Transverse colon (tissue), 4 donors: ENCODE results near the gene FLACC1. TPM values are rescaled to one million over a fixed set of nuclear protein-coding genes. Genes with fewer than 3 reads are reported as not detected.

Source experiments
- DNase-seq: peaks from one replicate; pipeline ENCODE4 v3.0.0-alpha.2; 2019
- H3K27ac ChIP-seq, 4 donors: fragments of 200-600 bp; sonication (generic); 2 replicates each; pipeline ENCODE4 v1.5.1; 2016 to 2018; ENCODE audit warnings: inconsistent platforms in 4 of 4
- H3K27me3 ChIP-seq: fragments of 200-600 bp; sonication (generic); 2 replicates; pipeline ENCODE4 v1.5.1; 2017; ENCODE audit warnings: inconsistent platforms
- H3K36me3 ChIP-seq, 4 donors: fragments of 200-600 bp; sonication (generic); 2 replicates each; pipeline ENCODE4 v1.5.1; 2017 to 2019; ENCODE audit warnings: inconsistent platforms in 4 of 4
- H3K4me1 ChIP-seq, 4 donors: fragments of 200-600 bp; sonication (generic); 2 replicates each; pipeline ENCODE4 v1.5.1; 2017 to 2020; ENCODE audit warnings: inconsistent platforms in 4 of 4
- H3K4me3 ChIP-seq, 4 donors: fragments of 200-600 bp; sonication (generic); 1 replicate in 1 of 4; 2 replicates in 3 of 4; pipeline versions ENCODE4 v1.5.1 to v1.6.1; 2017 to 2019; ENCODE audit warnings: inconsistent platforms in 4 of 4
- H3K9me3 ChIP-seq, 2 donors: fragments of 200-600 bp; sonication (generic); 2 replicates each; pipeline ENCODE4 v1.5.1; 2017 to 2019; ENCODE audit warnings: inconsistent platforms in 2 of 2
- CTCF ChIP-seq, 5 experiments: fragments of 200-600 bp in 3 of 5; fragments of 450-650 bp in 2 of 5; sonication (generic) in 3 of 5; IDR thresholded peaks; 1 replicate in 2 of 5; 2 replicates in 3 of 5; pipeline ENCODE4 v1.5.1; 2016 to 2017; ENCODE audit warnings: antibody characterized with exemption in 5 of 5, inconsistent platforms in 3 of 5, mild to moderate bottlenecking in 2 of 5, moderate library complexity in 1 of 5
- EP300 ChIP-seq: sonication (generic); formaldehyde crosslinking; IDR thresholded peaks from one replicate; pipeline ENCODE4 v1.6.1; 2017; ENCODE audit warnings: antibody characterized with exemption, low read depth
- POLR2A ChIP-seq: fragments of 450-650 bp; IDR thresholded peaks from one replicate; pipeline ENCODE4 v1.6.1; 2016; ENCODE audit warnings: antibody characterized with exemption, mild to moderate bottlenecking, moderate library complexity
- POLR2AphosphoS5 ChIP-seq, 3 donors: sonication (generic); formaldehyde crosslinking; IDR thresholded peaks; one replicate each; pipeline ENCODE4 v1.6.1; 2016; ENCODE audit warnings: antibody characterized with exemption in 3 of 3
- WGBS, 2 donors: methylation state at CpG; one replicate each; pipeline ENCODE4 v1.1.5; 2018; ENCODE audit warnings: low coverage in 1 of 2; 5-methylcytosine and 5-hydroxymethylcytosine counted together
- in situ Hi-C, 4 donors: fragments of 200-750 bp; cut with MboI; loops; one replicate each; pipeline versions ENCODE4 v1.15.0 to v1.15.1; 2017; ENCODE audit warnings: low sequenced_read_pairs in 3 of 4, low pct_ligation_motif_present in 1 of 4, low pct_unique_long_range_greater_than_20kb in 1 of 4
- intact Hi-C: fragments of 100-400 bp; cut with DNase I; formaldehyde crosslinking; loops from one replicate; pipeline ENCODE4 v1.15.1; 2023; ENCODE audit warnings: low total_unique reads
- total RNA-seq, 4 donors: library from RNA; depleted of rRNA; stranded (reverse); fragments of >200 nt; gene quantifications; one replicate each; pipeline ENCODE4 v1.1.0, GENCODE V29; 2016

Gene FLACC1
- total RNA-seq, 4 donors from 2014 or later = 1.6 to 5.2 (median 4.3) TPM; not detected in 1

DNA sequence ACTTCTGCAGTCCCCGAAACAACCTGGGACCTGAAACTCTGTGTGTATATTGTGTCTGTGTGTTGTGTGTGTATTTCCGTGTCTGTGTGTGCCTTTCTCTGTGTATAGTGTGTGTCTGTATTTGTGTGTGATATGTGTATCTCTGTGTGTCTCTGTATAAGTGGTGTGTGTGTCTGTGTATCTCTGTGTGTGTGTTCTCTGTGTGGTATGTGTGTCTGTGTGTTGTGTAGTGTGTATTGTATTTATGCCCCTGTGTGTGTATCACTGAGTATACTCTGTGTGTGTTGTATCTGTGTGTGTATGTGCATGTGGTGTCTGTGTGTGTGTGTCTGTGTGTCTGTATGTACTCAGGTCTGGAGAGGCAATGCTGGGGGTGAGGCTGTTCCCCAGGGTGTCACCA lies 85.2 kb downstream of the FLACC1 start:
- no peaks in the 10 kb centered on the region for H3K4me1 ChIP-seq
- intact Hi-C loops = loop anchor here (10.0 kb wide), 1 partner anchor 203 kb away; no protein-coding TSS in a partner anchor
- H3K27me3 ChIP-seq = no peaks in the 10 kb centered on the region
- no peak for TF ChIP-seq POLR2A
- peaks cover 0 to 49% (median 21%) of the 10 kb centered on the region in 4 donors for H3K36me3 ChIP-seq
- no peak overlapping the region for H3K4me3 ChIP-seq
- DNase-seq = no peak
- H3K9me3 ChIP-seq = no peaks in the 10 kb centered on the region
- WGBS, 2 donors = 96 to 100% methylated on average over 1 to 2 of the region's 2 CpGs
- in situ Hi-C loops = no loop called here
- H3K27ac ChIP-seq = no peak overlapping the region

GRCh38 chr2:201270293-201271001 lies 86.7 kb downstream of the FLACC1 start:
- TF ChIP-seq CTCF (IDR thresholded peaks at IDR 0.05) = no peak
- H3K4me1 ChIP-seq = no peaks in the 10 kb centered on the region
- H3K27me3 ChIP-seq = no peaks in the 10 kb centered on the region
- no peak overlapping the region for H3K27ac ChIP-seq
- no peak overlapping the region for H3K4me3 ChIP-seq
- in situ Hi-C loops = no loop called here
- DNase-seq = no peak
- intact Hi-C loops = loop anchor here (10.0 kb wide), 1 partner anchor 204 kb away; no protein-coding TSS in a partner anchor
- H3K36me3 ChIP-seq = peaks cover 0 to 37% (median 15%) of the 10 kb centered on the region in 4 donors
- H3K9me3 ChIP-seq = no peaks in the 10 kb centered on the region
- WGBS, 2 donors = 85 to 89% methylated on average over 4 to 9 of the region's 9 CpGs

DNA sequence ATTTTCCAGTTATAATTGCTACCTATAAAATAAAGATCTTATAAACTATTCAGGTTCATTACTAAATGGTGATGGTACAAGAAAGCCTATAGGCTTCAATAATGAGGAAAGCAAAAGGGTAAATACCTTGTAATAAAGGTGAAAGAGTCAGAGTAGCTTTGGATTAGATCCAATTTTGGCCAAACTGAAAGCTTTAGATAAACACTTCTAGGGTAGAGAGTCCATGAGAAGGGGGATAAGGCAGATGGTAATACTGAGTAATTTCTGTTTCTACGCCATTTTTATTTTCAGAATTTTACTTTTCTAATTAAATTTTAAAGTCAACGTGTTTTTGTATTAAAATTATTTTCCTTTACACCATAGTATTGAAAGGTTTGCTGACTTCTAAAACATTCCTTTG lies 87.4 kb downstream of the FLACC1 start:
- peaks cover 0 to under 1% (median 0%) of the 10 kb centered on the region in 4 donors for H3K4me1 ChIP-seq

DNA sequence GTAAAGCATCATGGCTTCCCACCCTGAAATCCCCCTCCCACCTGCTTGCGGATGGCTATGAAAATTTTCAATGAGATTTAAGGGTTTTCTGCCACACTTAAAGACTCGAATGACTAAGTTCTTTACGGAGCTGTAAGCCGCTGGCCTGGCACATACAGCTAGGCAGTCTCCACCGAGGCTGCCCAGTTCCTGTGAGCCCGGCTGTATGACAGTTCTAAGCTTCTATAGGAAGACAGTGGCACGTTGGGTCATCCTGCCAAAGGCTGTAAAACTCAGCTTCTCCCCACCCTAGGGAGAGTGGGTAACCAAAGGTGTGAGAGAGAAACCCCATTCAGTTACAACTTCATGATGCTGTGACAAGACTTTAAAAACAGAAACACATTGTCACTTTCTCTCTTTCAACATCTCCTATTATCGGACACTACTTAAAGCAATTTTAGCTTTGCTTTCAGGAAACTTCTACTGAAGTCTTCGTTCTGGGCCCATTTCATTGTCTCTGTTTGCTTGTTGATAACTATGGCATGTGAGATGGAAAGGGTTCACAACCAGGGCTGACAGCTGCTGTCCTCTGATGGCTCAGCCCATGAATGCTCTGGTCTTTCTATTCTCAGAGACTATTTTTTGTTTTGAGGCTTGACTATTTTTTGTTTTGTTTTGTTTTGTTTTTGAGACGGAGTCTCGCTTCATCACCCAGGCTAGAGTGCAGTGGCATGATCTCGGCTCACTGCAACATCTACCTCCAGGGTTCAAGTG lies 89.7 kb downstream of the FLACC1 start:
- no peak for TF ChIP-seq POLR2A
- no peak for TF ChIP-seq EP300
- TF ChIP-seq CTCF (IDR thresholded peaks at IDR 0.05) = no peak
- no peak for TF ChIP-seq POLR2AphosphoS5 (IDR thresholded peaks at IDR 0.05)
- H3K9me3 ChIP-seq = no peaks in the 10 kb centered on the region
- H3K4me3 ChIP-seq = no peak overlapping the region
- peaks cover 0 to 20% (median 4%) of the 10 kb centered on the region in 4 donors for H3K36me3 ChIP-seq
- in situ Hi-C loops = no loop called here
- H3K27me3 ChIP-seq = no peaks in the 10 kb centered on the region
- intact Hi-C loops = no loop called here
- WGBS, 2 donors = 84 to 91% methylated on average over 6 to 12 of the region's 12 CpGs
- peaks cover 2 to 8% (median 3%) of the 10 kb centered on the region in 4 donors for H3K4me1 ChIP-seq
- H3K27ac ChIP-seq = no peak overlapping the region
- no peak for DNase-seq

More for the DNA sequence above, 87.4 kb downstream of the FLACC1 start:
- TF ChIP-seq POLR2AphosphoS5 (IDR thresholded peaks at IDR 0.05) (no peak), POLR2A (no peak), EP300 (no peak), CTCF (IDR thresholded peaks at IDR 0.05) (no peak)
- WGBS, 2 donors = 95 to 100% methylated on average over 2 of the region's 2 CpGs
- H3K36me3 ChIP-seq = peaks cover 0 to 31% (median 12%) of the 10 kb centered on the region in 4 donors
- in situ Hi-C loops = no loop called here
- H3K27me3 ChIP-seq = no peaks in the 10 kb centered on the region
- H3K9me3 ChIP-seq = no peaks in the 10 kb centered on the region
- no peak overlapping the region for H3K4me3 ChIP-seq
- no peak for DNase-seq
- intact Hi-C loops = loop anchor here (10.0 kb wide), 1 partner anchor 205 kb away; no protein-coding TSS in a partner anchor
- H3K27ac ChIP-seq = no peak overlapping the region
